Uterus (tissue), 2 donors: ENCODE data around the gene AHCYL2.

Source experiments
- CTCF ChIP-seq, 4 experiments: fragments of 200-600 bp in 2 of 4; fragments of 450-650 bp in 2 of 4; sonication (generic) in 2 of 4; IDR thresholded peaks; one replicate each; pipeline ENCODE4 v1.5.1; 2016 to 2019; ENCODE audit warnings: antibody characterized with exemption in 4 of 4, mild to moderate bottlenecking in 2 of 4, moderate library complexity in 1 of 4
- POLR2A ChIP-seq, 2 donors: fragments of 450-650 bp; IDR thresholded peaks; one replicate each; pipeline ENCODE4 v1.6.1; 2016; ENCODE audit warnings: antibody characterized with exemption in 2 of 2, mild to moderate bottlenecking in 1 of 2, moderate library complexity in 1 of 2

GRCh38 chr7:129450295-129450694 is 225.5 kb downstream of the AHCYL2 start:
- no peak for TF ChIP-seq CTCF (IDR thresholded peaks at IDR 0.05)
- no peak for TF ChIP-seq POLR2A (IDR thresholded peaks at IDR 0.05)
